HFF-Myc (cell line): ENCODE results near the gene CALML4.

ENCODE experiments used
- DNase-seq: peaks from one replicate; pipeline ENCODE4 v3.0.0-alpha.2; 2011; ENCODE audit warnings: low read depth; ENCODE audit errors: extremely low read depth
- H3K4me3 ChIP-seq: replicated peaks from 2 replicates; pipeline ENCODE4 v1.5.1; 2011; ENCODE audit warnings: low read depth, mild to moderate bottlenecking, control low read depth, low read length
- CTCF ChIP-seq: IDR thresholded peaks from 2 replicates; pipeline ENCODE4 v1.5.1; 2012; ENCODE audit warnings: mild to moderate bottlenecking, low read depth, low read length, control low read depth; ENCODE audit errors: missing control alignments

Gene CALML4

GRCh38 chr15:68210409-68210756 is 5.3 kb upstream of the CALML4 start:
- H3K4me3 ChIP-seq, result no peak overlapping the region
- DNase-seq, result no peak
- TF ChIP-seq CTCF, result no peak

DNA sequence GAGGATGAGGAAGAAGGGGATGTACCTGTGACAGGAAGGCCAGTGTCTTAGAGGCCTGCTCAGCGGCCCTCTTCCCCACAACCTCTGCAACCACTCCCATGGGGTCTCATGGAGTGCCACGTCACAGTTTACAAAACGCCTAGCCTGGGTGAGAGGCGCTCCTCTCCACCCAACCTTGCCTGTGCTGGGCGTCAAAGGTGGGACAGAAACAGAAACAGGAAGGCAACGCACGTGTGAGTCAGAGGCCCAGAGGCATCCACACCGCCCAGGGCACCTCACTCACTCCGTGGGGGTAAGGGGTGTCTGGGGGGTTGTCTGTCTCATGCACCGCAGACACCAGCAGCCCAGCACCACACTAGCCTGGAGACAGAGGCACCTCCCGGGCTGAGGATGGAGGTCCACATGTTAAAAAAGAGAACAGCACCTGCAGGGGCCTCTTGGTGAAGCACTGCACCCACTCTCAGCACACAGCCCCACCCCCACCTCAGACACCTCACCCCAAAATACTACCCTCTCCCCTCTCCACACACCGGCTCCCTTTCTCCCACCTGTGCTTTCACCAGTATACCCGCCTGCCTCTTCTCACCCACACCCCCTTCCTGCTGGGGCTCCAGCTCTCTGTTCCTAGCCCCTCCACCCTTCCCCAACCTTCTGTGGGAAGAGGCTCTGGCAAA is 4.7 kb upstream of the CALML4 start:
- no peak for TF ChIP-seq CTCF
- no peak for DNase-seq
- H3K4me3 ChIP-seq, result no peak overlapping the region

- H3K4me3 ChIP-seq, result no peak overlapping the region
- no peak for TF ChIP-seq CTCF
- no peak for DNase-seq
Measured at GRCh38 chr15:68209272-68209671, 4.1 kb upstream of the CALML4 start.

DNA sequence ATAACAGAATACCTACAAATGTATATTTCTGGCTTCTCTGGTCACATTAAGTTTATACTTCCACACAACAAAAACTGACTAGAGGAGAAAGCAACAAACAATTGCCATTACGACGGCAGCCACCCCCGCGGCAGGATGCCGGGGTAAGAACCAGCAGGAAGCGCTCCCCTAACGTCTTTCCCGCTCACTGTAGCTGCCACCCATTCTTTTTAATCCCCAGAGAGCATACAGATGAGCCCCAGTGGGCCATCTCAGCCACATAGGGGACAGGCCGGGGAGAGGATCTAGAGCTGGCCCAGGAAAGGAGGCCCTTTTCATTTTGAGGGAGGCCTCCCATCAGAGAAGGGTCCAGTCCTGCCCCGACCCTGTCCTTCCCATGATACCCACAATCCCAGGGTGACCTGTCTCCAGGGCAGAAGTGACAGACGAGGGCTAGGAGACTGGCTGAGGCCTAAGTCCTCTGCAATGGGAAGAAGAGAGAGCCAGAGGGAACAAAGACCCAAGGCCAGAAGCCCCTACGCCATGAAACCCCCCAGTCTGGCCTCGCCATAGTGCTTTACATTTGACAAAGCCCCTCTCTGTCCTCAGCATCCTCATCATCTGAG is 3.6 kb upstream of the CALML4 start:
- no peak overlapping the region for H3K4me3 ChIP-seq
- no peak for DNase-seq
- TF ChIP-seq CTCF, result no peak

DNA sequence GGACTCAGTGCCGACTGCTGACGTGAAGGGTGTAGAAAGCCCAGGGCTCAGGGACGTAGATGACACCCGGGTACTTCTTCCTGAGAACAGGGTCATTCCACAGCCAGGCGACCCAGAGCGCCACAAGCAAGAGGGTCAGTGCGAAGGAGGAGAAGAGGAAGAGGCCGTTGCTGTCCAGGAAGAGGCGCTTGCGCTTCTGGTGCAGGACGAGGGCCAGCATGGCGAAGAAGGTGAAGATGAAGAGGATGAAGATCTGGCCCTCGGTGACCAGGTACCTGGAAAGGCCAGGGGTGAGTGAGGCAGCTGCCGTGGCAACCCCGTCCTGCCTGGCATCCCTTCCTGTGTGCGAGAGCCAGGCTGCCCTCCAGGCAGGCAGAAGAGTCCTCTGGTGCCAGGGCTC is 3.0 kb upstream of the CALML4 start:
- DNase-seq, result no peak
- H3K4me3 ChIP-seq, result no peak overlapping the region
- no peak for TF ChIP-seq CTCF

GRCh38 chr15:68207176-68207935 is 2.2 kb upstream of the CALML4 start:
- TF ChIP-seq CTCF, result no peak
- no peak overlapping the region for H3K4me3 ChIP-seq

More at GRCh38 chr15:68207176-68207935, 2.2 kb upstream of the CALML4 start:
- DNase-seq, result no peak
